ENCODE data around the gene TMEM208. TPM values are rescaled to one million over a fixed set of nuclear protein-coding genes. Genes with fewer than 3 reads are reported as not detected.
A peak's percentile ranks its signal among the peaks of the same experiment; 100 is the strongest.

The TMEM208 gene
- total RNA-seq (10 to 100 TPM; 52.1 to 95.1 (median 68.7) TPM), polyA plus RNA-seq (100 to 1,000 TPM in 2 of 3 donors, 10 to 100 TPM in 1; 75.3 to 289 (median 209) TPM)
- long read RNA-seq, donor 1, transcript TMEM208-201 (6 exons, 793 nt): major isoform, 95 of 137 reads
- long read RNA-seq, donor 1, transcript TMEM208-203 (6 exons, 775 nt): minor isoform, 7 of 137 reads
- long read RNA-seq, donor 1, partial matches to known transcripts: 23 of 137 reads
- long read RNA-seq, donor 1, other reads (novel, unspliced or antisense): 0 of 137 reads
- long read RNA-seq, donor 2, transcript TMEM208-201 (6 exons, 793 nt): major isoform, 42 of 49 reads
- long read RNA-seq, donor 2, partial matches to known transcripts: 6 of 49 reads
- long read RNA-seq, donor 2, other reads (novel, unspliced or antisense): 0 of 49 reads
- long read RNA-seq, donor 3, transcript TMEM208-203 (6 exons, 775 nt): minor isoform, 6 of 104 reads
- long read RNA-seq, donor 3, transcript TMEM208-201 (6 exons, 793 nt): major isoform, 71 of 104 reads
- long read RNA-seq, donor 3, transcript TMEM208-202 (4 exons, 698 nt): minor isoform, 5 of 104 reads
- long read RNA-seq, donor 3, partial matches to known transcripts: 19 of 104 reads
- long read RNA-seq, donor 3, other reads (novel, unspliced or antisense): 0 of 104 reads
- long read RNA-seq, donor 4, transcript TMEM208-201 (6 exons, 793 nt): major isoform, 74 of 81 reads
- long read RNA-seq, donor 4, partial matches to known transcripts: 2 of 81 reads
- long read RNA-seq, donor 4, other reads (novel, unspliced or antisense): 1 of 81 reads
- long read RNA-seq, donor 5, transcript TMEM208-201 (6 exons, 793 nt): major isoform, 79 of 85 reads
- long read RNA-seq, donor 5, partial matches to known transcripts: 3 of 85 reads
- long read RNA-seq, donor 5, other reads (novel, unspliced or antisense): 0 of 85 reads
- long read RNA-seq, donor 6, transcript TMEM208-201 (6 exons, 793 nt): major isoform, 34 of 41 reads
- long read RNA-seq, donor 6, partial matches to known transcripts: 0 of 41 reads
- long read RNA-seq, donor 6, other reads (novel, unspliced or antisense): 1 of 41 reads
- long read RNA-seq, donor 7, transcript TMEM208-201 (6 exons, 793 nt): major isoform, 46 of 64 reads
- long read RNA-seq, donor 7, partial matches to known transcripts: 8 of 64 reads
- long read RNA-seq, donor 7, other reads (novel, unspliced or antisense): 0 of 64 reads
- long read RNA-seq, donor 8, transcript TMEM208-203 (6 exons, 775 nt): minor isoform, 5 of 137 reads
- long read RNA-seq, donor 8, transcript TMEM208-201 (6 exons, 793 nt): major isoform, 92 of 137 reads
- long read RNA-seq, donor 8, partial matches to known transcripts: 24 of 137 reads
- long read RNA-seq, donor 8, other reads (novel, unspliced or antisense): 8 of 137 reads
- long read RNA-seq, donor 9, transcript TMEM208-201 (6 exons, 793 nt): major isoform, 49 of 71 reads
- long read RNA-seq, donor 9, partial matches to known transcripts: 16 of 71 reads
- long read RNA-seq, donor 9, other reads (novel, unspliced or antisense): 0 of 71 reads
- long read RNA-seq, donor 10, transcript TMEM208-201 (6 exons, 793 nt): major isoform, 52 of 63 reads
- long read RNA-seq, donor 10, partial matches to known transcripts: 6 of 63 reads
- long read RNA-seq, donor 10, other reads (novel, unspliced or antisense): 0 of 63 reads

- Histone ChIP-seq H3K4me1 (replicated peaks in 1 of 2) (peaks cover 12 to 17% of the 10 kb centered on the region in 2 donors), H3K4me3 (peak within 1 kb of the TSS; percentile 35 to 96 (median 72)), H3K27ac (peak within 1 kb of the TSS; percentile 43 to 90 (median 69)), H3K27me3 (no peaks in the 10 kb centered on the region), H3K9me3 (replicated peaks in 1 of 3) (no peaks in the 10 kb centered on the region), H3K36me3 (replicated peaks in 1 of 2) (peaks cover 0 to 39% of the 10 kb centered on the region in 2 donors)
- peak; percentile 98 to 99 (median 99) for DNase-seq
- TF ChIP-seq POLR2A (IDR thresholded peaks at IDR 0.05) (peak in 1 of 2 donors; percentile 69), CTCF (IDR thresholded peaks at IDR 0.05) (peak in 3 of 6 experiments; percentile 16 to 42 (median 29))
- intact Hi-C loops (cut with DNase I): no loop called here
- 0 to 1% (median 0%) methylated on average over 13 to 46 of the region's 46 CpGs for WGBS, 4 donors
These were observed at the start of gene TMEM208 for GRCh38 chr16:67226804-67227566. Gene TMEM208, plus strand, starts transcription at chr16:67227130. Its CDS starts 89 bp downstream, at chr16:67227219.

- Histone ChIP-seq H3K9me3 (replicated peaks in 1 of 3) (no peaks in the 10 kb centered on the region), H3K27ac (peak overlapping the region; percentile 24 to 86 (median 49)), H3K4me3 (peak overlapping the region in 2 of 4 donors; percentile 11 to 55), H3K36me3 (replicated peaks in 1 of 2) (no peaks in the 10 kb centered on the region), H3K27me3 (no peaks in the 10 kb centered on the region), H3K4me1 (replicated peaks in 1 of 2) (peaks cover 41 to 61% of the 10 kb centered on the region in 2 donors)
- peak; percentile 73 to 86 (median 78) for DNase-seq
- intact Hi-C loops (cut with DNase I): no loop called here
- TF ChIP-seq POLR2A (IDR thresholded peaks at IDR 0.05): peak; percentile 15 to 53
- TF ChIP-seq CTCF (IDR thresholded peaks at IDR 0.05): peak in 3 of 6 experiments; percentile 17 to 37 (median 37)
- 3 to 52% (median 22%) methylated on average over 4 to 73 of the region's 73 CpGs for WGBS, 4 donors
These were observed 48.9 kb upstream of the TMEM208 start for GRCh38 chr16:67177743-67178699.

Measured in adrenal gland (tissue), 19 donors.